ENCODE measurements around the gene TLE3.

Gene TLE3

DNA sequence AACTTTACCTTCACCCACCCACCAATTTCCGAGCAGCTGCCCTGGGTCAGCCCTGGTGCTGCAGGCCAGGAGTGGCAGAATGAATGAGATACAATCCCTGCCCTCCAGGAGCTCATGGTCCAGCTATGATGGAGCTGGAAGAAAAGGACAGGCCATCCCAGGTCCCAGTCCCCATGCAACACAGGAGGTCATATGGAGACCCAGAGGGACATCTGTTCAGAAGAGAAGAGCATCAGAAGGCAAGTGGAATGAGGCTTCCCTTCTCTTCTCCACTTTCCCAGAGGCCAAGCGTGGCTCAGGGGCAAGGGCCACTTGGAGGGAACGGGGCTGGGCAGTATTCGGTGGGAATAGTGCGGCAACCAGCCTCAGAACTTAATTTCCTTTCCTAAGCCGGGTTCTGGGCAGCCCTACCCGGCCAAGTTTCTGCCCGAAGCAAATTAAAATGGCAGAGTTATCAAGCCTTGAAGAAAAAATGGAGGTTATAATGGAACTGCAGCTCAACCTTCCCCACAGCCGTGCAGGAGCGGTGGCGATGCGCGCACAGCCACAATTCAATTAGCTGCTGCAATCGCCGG lies 35.9 kb downstream of the TLE3 start:
- DNase-seq (ENCODE audit: low spot score): no peak

DNA sequence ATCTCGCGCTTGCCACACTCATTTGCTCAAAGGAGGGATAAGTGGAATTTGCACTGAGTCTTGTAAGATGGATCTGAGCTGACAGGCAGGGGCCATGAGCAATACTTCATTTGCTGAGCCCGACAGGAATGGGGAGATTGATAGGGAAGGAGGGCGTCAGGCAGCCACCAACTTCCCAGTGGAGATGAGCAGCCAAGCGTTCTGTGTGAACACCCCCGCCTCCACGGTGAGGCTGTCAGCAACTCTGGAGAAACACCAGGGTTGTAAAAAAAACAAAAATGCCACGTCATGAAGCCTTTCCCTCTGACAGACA lies 36.8 kb downstream of the TLE3 start:
- DNase-seq (ENCODE audit: low spot score): no peak

DNA sequence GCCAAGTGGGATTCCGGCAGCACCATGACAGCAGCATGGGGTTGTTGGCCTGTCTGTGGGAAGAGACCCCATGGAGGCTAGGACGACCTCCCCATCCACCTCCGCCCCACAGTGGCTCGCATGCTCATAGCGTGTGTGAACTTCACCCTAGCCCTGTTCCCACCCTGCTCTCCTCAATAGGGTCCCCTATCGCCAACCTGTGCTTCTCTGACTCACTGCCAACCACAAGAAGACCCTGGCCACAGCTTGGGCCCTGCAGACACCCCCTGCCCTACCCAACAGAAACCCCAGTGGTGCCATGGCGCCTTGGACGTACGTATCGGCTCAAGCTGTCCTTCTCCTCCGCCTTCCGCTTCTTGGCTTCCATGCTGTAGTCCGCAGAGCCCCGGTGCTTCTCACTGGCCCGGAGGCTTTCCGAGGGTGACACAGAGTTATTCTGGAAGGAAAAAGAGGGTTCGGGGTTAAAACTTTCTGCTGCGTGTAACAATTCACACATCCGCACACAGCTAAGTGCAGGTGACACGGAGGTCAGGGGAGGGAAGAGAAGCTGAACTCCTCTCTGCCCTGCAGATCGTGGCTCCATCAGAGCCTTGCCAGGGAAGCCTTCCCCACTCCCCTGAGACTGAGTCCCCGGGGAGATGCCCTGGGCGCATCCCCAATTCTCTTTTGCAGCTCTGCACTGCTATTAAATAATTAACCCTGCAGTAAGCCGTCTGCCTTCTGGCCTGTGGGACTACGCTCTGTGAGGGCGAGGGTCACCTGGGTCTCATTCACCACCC lies 37.3 kb downstream of the TLE3 start:
- no peak for DNase-seq (ENCODE audit: low spot score)

DNA sequence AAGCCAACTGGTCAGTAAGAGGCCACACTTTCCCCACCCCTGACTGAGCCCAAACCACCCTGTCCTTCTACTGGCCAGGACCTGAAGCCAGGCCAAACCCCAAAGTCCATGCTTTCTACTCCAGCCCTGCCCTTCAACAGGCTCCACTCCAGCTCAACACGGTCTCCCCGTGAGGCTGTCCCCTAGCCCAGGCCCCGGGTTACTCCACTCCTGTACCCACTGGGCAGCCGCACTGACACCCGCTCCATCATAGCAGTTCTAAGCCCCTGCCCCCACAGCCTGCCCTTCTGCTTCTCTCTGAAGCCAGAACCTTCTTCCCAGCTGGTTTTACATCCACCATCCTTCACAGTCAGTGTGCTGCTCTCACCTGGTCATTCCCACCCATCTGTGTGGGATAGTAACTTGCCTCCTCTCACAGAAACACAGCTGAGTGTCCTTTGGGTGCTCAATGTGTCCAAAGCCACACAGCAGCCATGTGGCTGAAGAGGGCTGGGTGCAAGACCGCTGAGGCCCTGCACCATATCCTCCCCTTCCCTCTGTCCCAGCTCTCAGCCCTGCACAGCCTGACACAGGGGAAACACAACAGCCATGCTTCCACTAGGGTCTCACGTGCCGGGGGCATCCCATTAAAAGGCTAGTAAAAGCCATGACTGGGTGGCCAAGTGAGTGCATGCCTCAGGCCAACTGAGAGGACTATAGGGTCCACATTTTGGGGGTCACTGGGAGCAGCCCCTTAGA lies 38.1 kb downstream of the TLE3 start:
- DNase-seq (ENCODE audit: low spot score): no peak

DNA sequence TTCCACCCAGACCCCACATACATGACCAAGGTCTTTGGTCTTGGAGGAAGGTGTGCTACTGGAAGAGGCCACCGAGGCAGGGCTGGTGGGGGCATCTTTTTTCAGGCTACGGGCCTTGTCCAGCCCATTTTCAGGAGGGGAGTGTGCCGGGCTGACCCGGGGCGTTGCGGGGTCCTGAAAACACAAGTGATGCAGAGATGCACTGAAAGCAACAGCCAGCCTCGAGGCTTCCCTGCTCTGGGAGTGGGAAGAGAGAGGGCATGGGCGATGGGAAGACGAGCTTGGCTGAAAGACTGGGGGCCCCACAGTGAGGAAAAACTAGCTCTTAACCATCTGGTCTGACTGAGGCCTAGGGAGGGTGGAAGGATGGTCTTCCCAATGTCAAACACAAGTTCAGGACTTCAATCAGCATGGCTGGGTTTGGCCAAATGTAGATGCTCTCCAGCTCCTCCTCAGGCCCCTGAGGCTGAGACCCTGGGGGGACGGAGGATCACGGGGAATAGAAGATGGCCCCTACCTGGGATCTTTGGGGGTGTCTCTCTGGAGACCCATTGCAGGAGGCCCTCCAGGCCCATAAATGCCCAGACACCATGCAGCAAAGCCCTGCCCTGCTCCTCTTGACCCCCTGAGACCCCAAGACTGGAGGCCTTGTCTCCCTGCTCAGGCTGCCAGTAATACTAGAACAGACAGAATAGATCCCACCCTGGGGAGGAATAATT lies 38.9 kb downstream of the TLE3 start:
- DNase-seq (ENCODE audit: low spot score): no peak

DNA sequence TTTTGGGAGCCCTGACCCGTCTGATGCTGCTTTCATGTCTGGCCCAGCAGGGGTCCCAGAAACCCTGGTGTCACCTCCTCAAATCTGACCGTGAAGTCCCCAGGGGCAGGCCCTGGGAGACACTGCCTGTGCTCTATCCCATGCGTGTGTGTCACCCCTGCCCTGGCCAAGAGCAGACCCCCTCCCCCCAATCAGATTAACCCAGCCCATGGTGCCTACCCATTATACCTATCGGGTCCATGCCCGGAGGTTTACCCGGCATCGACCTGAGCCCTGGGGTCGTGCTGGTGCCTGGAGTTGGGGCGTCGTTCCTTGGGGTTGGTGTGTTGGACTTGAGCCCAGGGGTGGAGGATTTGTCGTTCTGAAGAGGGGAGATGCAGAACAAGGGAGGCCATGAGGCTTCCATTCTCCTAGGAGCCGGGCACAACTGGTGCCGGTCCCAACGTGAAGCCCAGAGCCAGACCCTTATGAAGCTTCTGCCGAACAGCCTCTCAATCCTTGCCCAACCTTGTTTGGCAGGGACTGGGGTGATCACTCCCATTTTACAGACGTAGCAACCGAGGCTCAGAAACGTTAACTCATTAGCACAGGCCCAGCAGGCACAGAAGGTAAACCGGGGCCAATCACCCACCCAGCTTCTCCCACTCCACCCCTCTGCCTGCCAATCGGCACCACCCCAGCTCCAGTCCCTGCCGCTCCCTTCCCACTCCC lies 39.6 kb downstream of the TLE3 start:
- no peak for DNase-seq (ENCODE audit: low spot score)

DNA sequence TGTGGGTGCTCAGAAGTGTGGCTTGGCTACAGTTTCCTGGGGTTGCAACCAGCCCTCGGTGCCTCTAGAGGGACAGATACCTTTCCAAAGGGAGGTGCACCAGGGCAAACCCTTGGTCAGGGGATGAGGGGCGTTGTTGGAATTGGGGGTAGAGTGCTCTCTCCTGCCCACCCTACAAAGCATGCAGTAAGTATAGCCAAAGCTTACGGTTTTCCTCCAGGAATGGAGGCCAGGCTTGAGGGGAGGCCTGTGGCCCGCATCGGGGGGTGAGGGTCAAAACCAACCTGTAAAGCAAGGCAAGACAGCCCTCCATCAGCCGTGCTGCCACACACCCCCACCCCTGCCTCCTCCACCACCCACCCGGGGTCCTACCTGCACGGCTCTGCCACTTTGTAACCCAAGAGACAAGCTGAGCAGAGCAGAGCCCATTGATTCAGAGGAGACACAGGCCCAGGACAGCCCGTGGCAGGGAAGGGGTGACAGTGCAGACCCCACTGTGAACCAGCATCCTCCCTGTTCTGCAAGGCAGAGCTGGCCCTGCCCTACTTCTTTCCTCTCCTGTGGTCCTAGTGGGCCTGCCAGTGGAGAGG lies 41.5 kb downstream of the TLE3 start:
- DNase-seq (ENCODE audit: low spot score): no peak

DNA sequence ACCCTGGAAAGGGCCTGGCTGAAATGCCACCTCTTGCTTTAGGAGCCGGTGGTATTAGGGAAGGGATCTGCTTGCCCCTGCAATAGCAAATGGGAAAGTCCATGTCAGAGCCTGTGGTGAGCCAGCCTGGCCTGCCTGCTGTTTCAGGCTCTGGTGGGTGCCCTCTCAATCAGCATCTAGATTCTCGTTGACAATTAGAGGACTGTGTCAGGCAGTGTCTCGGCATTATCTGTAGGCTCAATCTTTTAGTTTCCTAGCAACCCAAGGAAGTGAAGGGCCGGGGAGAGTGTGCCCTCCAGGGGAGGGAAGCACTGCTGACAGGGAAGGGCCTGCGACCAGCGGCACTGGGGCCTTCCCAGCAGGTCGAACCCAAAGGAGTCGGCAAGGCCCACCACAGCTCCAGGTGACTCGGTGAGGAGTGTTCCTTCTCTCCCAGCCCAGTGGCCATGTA lies 42.1 kb downstream of the TLE3 start:
- no peak for DNase-seq (ENCODE audit: low spot score)

DNA sequence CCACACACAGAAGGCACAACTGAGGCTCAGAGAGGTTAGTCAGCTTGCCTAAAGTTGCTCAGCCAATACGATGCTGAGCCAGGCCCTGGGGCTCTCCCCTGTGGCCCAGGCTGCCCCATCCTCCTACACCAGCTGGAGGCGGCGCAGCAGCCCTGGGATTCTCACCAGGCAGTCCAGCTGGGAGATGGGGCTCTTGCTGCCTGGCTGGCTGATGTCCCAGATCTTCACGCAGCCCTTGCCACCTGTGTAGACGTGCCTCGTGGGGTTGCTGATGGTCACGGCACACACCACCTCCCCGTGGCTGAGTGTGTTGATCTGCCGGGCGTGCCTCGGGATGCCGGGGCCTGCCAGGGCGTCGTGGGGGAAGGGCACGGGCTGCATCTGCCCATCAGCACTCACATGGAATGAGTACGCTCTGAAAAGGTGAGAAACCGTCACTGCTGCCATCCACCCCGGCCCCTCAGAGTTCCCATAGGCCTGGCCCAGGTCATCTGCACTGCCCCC lies 42.8 kb downstream of the TLE3 start:
- DNase-seq (ENCODE audit: low spot score): no peak

DNA sequence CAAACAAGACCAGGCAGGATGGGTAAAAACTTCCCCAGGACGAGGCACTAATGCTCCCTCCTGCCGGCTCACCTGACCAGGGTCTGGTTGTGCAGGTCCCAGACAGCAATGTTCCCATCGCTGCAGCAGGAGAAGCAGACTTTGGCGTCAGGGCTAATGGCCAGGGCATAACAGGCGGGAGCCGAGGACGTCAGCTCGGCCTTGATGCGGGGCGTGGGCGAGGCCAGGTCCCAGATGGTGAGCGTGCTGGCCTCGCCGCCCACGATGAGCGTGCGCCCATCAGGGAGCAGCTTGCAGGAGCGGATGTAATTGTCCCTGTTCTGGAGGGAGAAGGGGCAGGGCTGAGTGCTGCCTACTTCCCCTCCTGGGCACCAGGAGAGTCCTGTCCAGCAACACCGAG lies 43.4 kb downstream of the TLE3 start:
- peak; percentile 24 for DNase-seq (ENCODE audit: low spot score)

DNA sequence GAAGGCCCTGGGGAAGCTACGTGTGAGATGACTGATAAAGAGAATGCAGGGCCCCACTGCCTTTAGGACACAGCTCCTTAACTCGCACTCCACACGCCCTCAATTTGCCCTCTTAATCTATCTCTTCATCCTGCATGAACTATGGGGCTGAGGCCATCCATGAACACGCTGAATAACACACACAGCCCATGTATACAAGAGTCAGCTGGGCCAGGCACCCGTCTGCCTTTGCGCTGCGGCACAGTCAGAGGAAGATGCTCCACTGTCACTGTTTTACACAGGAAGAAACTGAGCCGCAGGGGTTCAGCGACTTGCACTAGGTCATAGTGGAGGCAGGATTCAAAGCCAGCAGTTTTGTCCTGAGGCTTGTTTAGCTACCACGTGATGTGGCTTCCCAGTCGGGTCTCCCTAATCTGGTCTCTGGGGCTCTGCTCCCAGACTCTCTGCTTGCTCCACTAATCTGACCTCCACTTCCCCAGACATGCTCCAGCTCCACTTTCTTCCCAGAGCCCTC lies 43.9 kb downstream of the TLE3 start:
- DNase-seq (ENCODE audit: low spot score): no peak

DNA sequence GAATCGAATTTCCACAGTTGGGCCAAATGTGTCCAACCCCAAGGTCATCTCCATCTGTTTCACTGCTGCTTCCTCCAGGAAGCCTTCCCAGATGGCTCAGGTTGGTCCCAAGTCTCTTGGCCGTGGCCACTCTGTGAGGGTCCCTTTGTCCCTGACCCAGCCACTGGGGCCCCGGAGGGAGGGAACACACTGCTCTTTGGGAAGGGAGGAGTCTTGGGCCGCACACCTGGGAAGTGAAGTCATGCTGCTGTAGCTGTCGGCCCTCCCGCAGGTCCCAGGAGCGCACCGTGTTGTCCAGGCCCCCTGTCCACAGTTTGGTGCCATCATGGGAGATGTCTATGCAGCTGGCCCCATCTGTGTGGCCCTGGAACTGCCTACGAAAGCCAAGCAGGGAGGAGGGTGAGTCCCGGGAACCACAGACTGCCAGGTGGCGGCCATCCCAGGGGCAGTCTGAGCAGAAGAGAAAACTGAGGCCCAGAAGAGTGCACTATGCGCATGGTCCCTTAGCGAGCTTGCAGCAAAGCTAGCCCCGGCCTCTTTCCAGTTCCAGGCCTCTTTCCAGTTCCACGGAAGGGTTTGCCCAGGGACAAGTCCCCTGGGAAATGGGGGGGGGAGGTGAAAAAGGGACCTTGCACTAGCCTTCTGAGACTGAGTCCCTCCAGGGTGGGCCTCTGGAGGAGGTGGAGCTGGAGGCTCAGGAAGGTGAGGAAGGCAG lies 44.6 kb downstream of the TLE3 start:
- DNase-seq (ENCODE audit: low spot score): no peak

DNA sequence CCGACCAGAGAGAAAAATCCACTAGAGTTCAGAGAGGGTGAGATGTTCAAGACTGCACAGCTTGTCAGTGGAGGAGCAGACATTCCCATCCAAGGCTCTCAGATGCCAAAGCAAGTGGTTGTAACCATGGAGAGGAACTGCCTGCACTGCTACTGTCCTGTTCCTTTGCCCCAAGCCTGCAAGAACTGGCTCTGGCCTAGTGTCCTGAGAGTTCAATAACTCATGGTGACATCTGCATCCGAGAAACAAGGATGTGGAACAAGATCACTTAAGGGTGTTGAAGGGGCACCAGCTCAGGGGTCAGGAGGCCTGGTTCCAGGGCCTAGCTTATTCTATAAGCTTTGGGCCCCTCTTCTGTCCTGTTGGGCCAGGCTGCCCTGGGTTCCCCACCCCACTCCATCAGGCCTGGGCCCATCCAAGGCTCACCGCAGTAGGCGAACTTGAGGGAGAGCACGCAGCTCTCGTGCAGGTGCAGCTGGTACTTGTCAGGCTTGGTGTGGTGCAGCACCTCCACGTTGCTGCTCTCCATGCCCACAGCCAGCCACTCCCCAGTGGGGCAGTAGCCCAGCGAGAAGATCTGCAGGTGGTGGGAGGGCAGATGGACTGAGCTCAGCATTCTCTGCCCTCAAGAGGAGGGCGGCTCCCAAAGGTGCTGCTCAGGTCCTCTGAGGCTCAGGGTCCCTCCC lies 45.6 kb downstream of the TLE3 start:
- DNase-seq (ENCODE audit: low spot score): no peak

DNA sequence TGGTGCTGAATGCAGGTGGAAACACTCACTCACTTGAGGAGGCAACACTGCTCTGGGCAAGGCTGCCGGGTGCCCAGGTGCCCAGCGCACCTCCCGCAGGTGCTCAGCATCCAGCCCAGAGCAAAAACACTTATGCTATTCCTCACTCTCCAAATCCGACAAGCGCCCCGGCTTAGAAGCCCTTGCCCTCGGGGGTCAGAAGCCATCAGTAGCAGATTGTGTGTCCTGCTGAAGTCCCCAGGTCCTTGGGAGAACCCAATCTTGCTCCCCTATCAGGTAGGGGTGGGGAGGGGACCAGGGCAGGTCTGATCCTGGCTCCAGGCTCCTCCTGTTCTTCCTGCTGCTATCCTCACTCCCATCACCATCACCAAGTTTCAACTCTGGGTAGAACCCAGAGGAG lies 46.7 kb downstream of the TLE3 start:
- no peak for DNase-seq (ENCODE audit: low spot score)

DNA sequence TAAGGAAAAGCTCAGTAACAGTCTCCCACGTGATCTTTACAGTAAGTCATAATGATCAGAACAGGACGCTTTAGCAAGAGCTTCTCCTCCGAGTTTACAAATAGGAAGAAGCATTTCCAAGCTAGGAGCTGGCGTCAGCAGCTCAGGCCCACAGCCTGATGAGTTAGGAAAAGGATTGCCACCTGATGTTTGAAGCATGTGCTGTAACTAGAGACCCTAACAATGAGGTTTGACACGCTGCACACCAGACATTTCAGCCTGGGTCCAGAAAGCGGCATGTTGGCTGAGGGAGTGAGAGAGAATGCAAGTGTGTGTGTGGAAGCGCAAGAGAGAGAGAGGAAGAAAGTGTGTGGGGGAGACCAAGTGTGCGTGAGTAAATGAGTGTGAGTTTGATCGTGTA lies 47.3 kb downstream of the TLE3 start:
- DNase-seq (ENCODE audit: low spot score): no peak

DNA sequence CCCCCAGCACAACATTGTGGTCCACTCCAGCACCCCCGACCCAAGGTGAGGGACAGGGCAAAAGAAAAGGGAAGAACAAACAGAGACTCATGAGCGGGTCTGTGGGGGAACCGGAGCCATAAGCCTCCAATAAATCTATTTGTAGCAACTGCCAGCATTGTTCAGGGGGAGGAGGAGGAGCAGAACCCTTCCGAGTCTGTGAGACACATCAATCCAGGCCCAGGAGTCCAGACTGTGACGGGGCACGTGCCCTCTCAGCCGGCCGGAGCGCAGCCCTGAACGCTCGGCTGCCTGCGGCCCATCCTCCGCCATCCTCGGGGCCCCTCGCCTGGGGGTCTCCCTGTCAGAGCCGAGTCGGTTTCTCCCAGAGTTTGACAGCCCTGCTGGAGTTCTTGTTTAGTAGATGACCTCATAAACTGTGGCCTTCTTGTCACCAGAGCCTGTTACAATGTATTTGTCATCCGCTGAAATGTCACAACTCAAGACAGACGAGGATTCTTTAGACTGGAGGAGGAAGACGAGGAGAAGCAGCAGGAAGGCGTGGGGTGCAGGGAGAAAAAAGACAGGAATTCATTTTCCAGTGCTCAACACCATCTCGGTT lies 47.9 kb downstream of the TLE3 start:
- DNase-seq (ENCODE audit: low spot score): no peak

DNA sequence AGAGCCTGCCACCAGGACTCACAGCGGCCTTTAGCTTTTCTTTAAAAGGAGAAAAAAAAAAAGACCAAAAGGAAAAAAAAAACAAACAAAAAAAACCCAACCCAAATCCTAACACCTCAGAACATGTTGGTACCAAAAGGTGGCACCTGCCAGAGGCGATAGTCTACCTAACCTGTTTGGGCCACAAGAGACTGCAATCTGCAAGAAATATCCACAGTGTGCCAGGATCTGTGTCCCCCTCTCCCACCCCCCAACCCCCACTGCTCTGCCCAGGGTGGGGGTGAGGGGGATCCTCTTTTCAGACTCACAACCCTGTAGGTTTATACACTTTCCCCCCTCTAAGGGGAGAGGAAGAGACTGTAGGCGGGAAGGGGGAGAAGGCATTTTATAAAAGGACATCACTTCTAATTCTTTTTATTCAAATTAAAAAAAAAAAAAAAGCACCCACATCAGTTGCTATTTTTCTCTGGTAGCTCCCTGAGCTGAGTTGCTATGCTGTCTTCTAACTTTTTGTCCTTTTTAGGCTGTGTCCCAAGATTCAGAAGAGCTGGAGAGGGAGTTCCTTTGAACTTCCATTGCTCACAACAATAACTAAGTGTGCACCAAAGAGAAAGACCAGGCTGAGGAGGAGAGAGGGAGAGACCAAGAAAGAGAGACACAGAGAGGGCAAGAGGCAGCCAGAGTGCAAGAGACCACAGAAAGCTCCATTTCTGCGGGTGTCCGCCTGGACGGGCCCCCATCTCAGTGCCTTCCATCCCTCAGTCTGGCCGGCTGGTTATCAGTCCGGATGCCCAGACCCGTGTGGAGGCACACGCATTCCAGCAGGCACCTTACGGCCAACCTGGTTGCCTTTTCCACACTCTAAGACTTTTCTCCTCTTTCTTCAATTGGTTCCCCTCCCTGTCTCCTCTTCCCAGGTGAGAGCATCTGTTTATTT lies 48.9 kb downstream of the TLE3 start:
- DNase-seq (ENCODE audit: low spot score): no peak

DNA sequence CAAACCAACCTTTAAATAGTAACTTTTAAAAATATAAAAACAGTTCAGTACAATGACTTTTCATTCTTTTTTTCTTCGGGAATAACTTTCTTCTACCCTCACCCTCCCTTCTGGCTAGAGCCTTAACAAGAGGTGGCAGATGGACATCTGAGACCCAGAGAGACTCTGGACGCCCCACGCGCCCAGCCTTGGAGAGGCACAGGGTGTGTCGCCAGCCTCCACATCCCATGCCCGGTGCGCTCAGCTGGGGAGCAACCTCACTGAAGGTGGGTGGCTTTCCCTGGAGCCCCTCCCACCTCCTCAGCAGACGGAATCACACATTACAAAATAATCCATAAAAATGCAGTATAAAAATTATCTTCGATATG lies 49.5 kb downstream of the TLE3 start:
- no peak for DNase-seq (ENCODE audit: low spot score)

Measured in cerebellar cortex (tissue), 1 donor.